Activated T-cell treated with anti-CD3 and anti-CD28 coated beads for 48 hours (primary cell): Measurements from ENCODE around the gene SCLY.
"Not testable (repeated sequence)": the region's sequence is repeated elsewhere in the genome, so short reads cannot be mapped to it uniquely, and the experiment has no call there.

Experiments
- DNase-seq: peaks from one replicate; pipeline ENCODE4 v3.0.0-alpha.2; 2020; ENCODE audit warnings: low read depth

The SCLY gene

GRCh38 chr2:238040918-238041317, 19.9 kb upstream of the SCLY start:
- no peak for DNase-seq

- no peak for DNase-seq
Observed at GRCh38 chr2:238042090-238042489, 18.7 kb upstream of the SCLY start.

DNA sequence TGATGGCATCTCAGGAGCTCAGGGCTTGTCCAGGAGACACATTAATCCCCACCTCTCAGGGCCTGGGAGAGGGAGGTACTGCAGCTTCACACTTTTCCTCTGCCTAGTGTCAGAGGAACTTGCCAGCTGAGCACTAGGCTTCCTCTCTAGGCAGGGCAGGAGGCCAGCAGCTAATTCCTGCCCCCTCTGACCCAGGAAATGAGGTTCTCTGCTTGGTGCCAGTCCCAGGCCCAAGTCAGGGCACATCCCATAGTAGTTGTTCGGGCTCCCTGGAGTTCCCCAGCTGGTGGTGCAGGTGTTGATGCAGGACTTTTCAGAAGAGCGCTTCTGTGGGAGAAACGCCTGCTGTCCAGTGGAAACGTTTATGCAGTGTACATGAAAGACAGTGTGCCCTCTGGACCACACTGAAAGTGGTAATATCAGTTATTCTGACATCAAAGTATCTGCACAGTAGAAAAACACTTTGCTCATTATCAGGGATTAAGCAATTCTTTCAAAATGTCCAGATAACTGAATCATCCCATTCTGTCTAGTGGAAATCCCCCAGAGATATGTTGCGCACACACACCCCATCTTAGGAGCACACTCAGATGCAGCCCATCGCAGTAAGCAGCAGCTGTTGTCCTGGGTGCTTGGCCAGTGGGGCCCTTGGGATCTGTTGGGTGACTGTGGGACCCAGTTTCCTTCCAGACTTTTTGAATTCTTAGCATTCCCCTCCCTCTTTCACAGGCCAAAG, 17.8 kb upstream of the SCLY start:
- no peak for DNase-seq

GRCh38 chr2:238043851-238044250, 16.9 kb upstream of the SCLY start:
- DNase-seq = no peak

DNA sequence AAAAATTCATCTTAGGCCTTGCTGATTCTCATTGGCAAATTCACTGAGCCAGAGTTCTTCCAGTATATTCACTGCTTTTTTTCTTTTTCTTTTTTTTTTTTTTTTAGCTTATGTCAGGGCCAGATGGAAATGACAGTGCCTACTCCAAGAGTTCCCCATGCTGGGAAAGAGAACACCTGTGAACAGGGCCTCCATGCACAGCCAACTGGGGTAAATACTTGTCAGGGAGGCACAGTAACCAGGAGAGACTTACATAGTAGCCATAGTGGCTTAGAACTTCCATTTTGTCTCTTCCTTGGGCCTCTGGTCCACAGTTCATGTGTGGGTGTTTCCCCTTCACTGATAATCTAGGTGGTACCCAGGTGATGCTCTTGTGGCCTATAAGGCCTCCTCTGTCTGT, 15.2 kb upstream of the SCLY start:
- DNase-seq = no peak

DNA sequence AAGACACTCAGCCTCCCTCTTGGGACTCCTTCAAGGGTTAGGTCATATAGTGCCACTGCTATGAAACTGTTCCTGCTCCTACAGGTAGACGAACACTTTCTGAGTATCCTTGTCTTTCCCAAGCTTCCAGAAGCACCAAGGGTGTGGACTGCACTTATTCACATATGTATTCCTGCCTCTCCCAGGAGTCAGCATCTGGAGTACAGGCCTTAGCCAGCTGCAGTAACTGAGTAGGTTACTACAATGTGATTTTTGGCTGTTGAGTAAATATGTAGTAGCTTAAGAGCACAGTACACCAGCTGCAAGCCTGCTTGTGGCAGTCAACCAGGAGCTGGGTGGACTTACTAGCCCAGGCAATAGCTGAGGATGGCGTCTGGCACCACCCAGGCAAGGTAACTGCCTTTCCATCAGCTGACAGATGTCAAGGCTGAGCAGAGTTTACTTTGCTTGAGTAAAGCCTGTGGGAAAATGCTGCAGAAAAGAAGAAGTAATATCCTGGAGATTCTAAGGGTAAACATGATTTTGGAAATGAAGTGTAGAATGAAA, 14.0 kb upstream of the SCLY start:
- DNase-seq = no peak

DNA sequence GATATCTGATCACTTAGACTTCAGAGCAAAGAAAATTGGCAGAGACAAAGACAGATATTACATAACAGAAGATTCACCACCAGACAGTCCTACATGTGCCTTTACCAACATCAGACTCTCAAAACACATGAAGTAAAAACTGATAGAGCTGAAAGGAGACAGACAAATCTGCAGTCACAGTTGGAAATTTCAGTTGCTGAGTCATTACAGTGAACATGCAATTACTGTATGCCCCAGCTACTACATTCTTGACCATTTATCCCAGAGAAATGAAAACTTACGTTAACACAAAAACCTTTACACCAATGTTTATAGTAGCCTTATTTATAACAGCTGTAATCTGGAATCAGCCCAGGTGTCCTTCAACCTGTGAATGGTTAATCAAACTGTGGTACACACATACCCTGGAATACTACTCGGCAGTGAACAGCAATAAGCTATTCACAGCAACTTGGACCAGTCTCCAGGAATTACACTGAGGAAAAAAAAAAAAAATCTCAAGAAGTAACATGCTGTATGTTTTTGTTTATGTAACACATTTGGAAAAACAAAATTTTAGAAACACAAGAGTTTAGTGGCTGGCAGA, 7.5 kb upstream of the SCLY start:
- no peak for DNase-seq

GRCh38 chr2:238055841-238056240, 5.0 kb upstream of the SCLY start:
- DNase-seq = no peak

DNA sequence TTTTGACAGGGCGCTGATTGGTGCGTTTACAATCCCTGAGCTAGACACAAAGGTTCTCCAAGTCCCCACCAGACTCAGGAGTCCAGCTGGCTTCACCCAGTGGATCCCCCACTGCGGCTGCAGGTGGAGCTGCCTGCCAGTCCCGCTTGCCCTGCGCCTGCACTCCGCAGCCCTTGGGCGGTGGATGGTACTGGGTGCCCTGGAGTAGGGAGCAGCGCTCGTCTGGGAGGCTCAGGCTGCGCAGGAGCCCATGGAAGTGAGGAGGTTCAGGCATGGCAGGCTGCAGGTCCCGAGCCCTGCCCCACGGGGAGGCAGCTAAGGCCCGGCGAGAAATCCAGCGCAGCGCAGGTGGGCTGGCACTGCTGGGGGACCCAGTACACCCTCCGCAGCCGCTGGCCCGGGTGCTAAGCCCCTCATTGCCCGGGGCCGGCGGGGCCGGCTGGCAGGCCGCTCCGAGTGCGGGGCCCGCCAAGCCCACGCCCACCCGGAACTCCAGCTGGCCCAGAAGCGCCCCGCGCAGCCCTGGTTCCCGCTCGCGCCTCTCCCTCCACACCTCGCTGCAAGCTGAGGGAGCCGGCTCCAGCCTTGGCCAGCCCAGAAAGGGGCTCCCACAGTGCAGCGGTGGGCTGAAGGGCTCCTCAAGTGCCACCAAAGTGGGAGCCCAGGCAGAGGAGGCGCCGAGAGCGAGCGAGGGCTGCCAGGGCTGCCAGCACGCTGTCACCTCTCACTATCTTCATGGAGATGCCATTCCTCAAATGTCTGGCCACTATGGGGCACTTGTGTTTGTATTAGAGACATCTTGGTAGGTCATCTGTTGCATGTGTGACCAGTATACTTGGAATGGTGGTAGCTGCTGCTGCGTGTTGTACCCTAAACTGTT, 2.9 kb upstream of the SCLY start:
- not testable (repeated sequence) for DNase-seq

DNA sequence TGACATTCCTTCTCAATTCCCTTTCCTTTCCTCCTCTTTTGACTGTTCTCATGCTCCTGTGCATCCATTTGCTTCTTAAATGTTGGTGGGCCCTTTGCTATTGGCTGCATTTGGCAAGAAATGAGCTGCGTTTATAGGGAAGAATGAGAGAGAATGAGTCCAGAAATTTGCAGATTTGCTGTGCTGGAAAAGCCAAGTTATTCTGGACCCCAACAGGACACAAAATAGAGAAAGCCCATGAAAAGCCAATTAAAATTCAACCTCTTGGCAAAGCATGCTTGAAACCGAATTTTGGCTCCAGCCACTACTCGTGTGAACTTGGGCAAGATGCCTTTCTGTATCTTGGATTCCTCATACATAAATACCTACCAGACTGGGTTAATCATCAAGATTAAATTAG, 1.3 kb upstream of the SCLY start:
- DNase-seq = no peak

- no peak for DNase-seq
Observed at GRCh38 chr2:238060096-238060541, 682 bp upstream of the SCLY start.

GRCh38 chr2:238061315-238062202, 758 bp downstream of the SCLY start:
- peak; percentile 24 for DNase-seq

GRCh38 chr2:238063414-238064189, 2.8 kb downstream of the SCLY start:
- DNase-seq = no peak

GRCh38 chr2:238064376-238064775, 3.6 kb downstream of the SCLY start:
- DNase-seq = no peak

GRCh38 chr2:238065071-238065846, 4.5 kb downstream of the SCLY start:
- no peak for DNase-seq

- no peak for DNase-seq
Observed at GRCh38 chr2:238066218-238066617, 5.4 kb downstream of the SCLY start.

DNA sequence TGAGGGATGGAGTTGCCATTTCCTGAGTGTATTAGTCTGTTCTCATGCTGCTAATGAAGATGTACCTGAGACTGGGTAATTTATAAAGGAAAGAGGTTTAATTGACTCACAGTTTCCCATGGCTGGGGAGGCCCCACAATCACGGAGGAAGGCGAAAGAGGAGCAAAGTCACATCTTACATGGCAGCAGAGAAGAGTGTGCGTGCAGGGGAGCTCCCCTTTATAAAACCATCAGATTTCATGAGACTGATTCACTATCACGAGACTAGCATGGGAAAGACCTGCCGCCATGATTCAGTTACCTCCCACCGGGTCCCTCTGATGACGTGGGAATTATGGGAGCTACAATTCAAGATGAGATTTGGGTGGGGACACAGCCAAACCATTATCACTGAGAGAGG, 5.9 kb downstream of the SCLY start:
- not testable (repeated sequence) for DNase-seq

- no peak for DNase-seq
Observed at GRCh38 chr2:238067939-238068338, 7.1 kb downstream of the SCLY start.

- no peak for DNase-seq
Observed at GRCh38 chr2:238069021-238069709, 8.4 kb downstream of the SCLY start.
